ENCODE data around the gene RAD18. TPM values are rescaled to one million over a fixed set of nuclear protein-coding genes. Genes with fewer than 3 reads are reported as not detected.

RAD18 gene
- total RNA-seq, 3 donors from 2014 or later (not counting 1 experiment from before 2014, with no cell fraction given), result 19.8 to 23.3 (median 22.5) TPM

DNA sequence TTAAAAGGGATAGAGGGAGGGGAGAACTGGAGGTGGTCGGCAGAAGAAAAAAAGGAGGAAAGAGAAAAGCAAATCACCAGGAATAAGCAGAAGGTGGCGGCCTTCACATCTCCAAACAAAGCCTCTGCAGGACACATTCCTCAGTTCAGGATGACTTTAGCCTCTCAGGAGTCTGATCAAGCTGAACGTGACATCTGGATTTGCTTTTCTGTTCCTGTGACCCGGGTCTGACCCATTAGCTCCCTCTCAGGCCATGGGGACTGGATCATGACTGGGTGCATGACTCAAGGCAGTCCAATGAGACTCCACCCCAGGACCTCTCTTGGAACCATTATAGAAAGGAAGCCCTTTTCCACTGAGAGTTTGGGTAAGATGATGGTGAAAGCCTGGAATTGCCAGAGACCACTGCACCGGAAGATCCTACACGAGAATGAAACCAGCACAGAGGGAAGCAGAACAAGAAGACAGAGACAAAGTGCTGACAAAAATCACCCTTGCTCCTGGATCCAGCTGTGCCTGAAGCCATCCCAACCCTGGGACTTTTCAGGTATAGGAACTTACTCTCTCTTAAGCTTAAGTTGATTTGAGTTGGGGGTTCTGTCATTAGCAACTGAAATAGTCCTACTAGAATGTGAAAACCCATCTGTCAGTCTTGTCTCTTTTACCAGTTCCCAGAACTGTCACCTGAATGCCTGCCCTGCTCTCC lies 45.4 kb upstream of the RAD18 start:
- Mint-ChIP-seq H3K36me3 (no peaks in the 10 kb centered on the region), H3K4me1 (no peaks in the 10 kb centered on the region), H3K27me3 (ENCODE audit: low read depth in 2 of 2) (no peaks in the 10 kb centered on the region), H3K9me3 (no peaks in the 10 kb centered on the region), H3K27ac (no peak overlapping the region), H3K4me3 (no peak overlapping the region)
- ATAC-seq (no peak), DNase-seq (no peak)
- Histone ChIP-seq H3K36me3 (ENCODE audit: control insufficient read depth, insufficient read depth, low read length) (no peaks in the 10 kb centered on the region), H3K27me3 (ENCODE audit: control insufficient read depth, insufficient read depth, low read length) (no peaks in the 10 kb centered on the region), H3K4me1 (ENCODE audit: control insufficient read depth, insufficient read depth, low read length) (no peaks in the 10 kb centered on the region), H3K9me3 (ENCODE audit: control insufficient read depth, insufficient read depth, low read length) (no peaks in the 10 kb centered on the region), H3K27ac (ENCODE audit: low read length) (no peak overlapping the region), H3K4me3 (ENCODE audit: low read length) (no peak overlapping the region)
- intact Hi-C loops (cut with micrococcal nuclease), result no loop called here
- TF ChIP-seq, protein P1, sequence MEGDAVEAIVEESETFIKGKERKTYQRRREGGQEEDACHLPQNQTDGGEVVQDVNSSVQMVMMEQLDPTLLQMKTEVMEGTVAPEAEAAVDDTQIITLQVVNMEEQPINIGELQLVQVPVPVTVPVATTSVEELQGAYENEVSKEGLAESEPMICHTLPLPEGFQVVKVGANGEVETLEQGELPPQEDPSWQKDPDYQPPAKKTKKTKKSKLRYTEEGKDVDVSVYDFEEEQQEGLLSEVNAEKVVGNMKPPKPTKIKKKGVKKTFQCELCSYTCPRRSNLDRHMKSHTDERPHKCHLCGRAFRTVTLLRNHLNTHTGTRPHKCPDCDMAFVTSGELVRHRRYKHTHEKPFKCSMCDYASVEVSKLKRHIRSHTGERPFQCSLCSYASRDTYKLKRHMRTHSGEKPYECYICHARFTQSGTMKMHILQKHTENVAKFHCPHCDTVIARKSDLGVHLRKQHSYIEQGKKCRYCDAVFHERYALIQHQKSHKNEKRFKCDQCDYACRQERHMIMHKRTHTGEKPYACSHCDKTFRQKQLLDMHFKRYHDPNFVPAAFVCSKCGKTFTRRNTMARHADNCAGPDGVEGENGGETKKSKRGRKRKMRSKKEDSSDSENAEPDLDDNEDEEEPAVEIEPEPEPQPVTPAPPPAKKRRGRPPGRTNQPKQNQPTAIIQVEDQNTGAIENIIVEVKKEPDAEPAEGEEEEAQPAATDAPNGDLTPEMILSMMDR (IDR thresholded peaks at IDR 0.05), result no peak
- 87% methylated on average over 6 of the region's 6 CpGs for WGBS (ENCODE audit: insufficient coverage)

DNA sequence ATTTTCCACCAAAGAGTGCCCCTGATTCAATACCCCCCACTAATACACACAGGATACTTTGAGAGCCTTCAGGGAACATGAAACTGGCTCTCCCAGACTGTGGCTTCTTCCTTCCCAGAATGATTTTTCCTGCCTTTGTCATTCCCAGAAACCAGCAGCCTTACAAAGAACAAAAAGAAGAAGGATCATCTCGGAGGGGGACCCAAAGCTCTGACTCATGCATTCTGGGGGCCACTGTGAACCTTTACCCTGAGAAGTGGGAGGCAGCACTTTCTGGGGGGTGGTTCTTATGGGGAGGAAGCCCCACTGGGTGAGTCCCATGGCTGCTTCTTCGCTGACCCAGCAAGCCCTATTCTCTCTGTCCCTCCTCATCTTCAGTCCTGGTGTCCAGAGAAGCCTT lies 44.7 kb upstream of the RAD18 start:
- no peak overlapping the region for H3K27ac ChIP-seq (ENCODE audit: low read length)
- Mint-ChIP-seq H3K27me3 (ENCODE audit: low read depth in 2 of 2) (no peaks in the 10 kb centered on the region), H3K9me3 (no peaks in the 10 kb centered on the region), H3K36me3 (no peaks in the 10 kb centered on the region), H3K4me3 (no peak overlapping the region), H3K27ac (no peak overlapping the region), H3K4me1 (no peaks in the 10 kb centered on the region)
- TF ChIP-seq, protein P1 (IDR thresholded peaks at IDR 0.05), result no peak
- H3K9me3 ChIP-seq (ENCODE audit: control insufficient read depth, insufficient read depth, low read length), result no peaks in the 10 kb centered on the region
- H3K27me3 ChIP-seq (ENCODE audit: control insufficient read depth, insufficient read depth, low read length), result no peaks in the 10 kb centered on the region
- ATAC-seq (no peak), DNase-seq (no peak)
- no peaks in the 10 kb centered on the region for H3K36me3 ChIP-seq (ENCODE audit: control insufficient read depth, insufficient read depth, low read length)
- intact Hi-C loops (cut with micrococcal nuclease), result no loop called here
- H3K4me1 ChIP-seq (ENCODE audit: control insufficient read depth, insufficient read depth, low read length), result no peaks in the 10 kb centered on the region
- 69% methylated on average over 2 of the region's 2 CpGs for WGBS (ENCODE audit: insufficient coverage)
- no peak overlapping the region for H3K4me3 ChIP-seq (ENCODE audit: low read length)

DNA sequence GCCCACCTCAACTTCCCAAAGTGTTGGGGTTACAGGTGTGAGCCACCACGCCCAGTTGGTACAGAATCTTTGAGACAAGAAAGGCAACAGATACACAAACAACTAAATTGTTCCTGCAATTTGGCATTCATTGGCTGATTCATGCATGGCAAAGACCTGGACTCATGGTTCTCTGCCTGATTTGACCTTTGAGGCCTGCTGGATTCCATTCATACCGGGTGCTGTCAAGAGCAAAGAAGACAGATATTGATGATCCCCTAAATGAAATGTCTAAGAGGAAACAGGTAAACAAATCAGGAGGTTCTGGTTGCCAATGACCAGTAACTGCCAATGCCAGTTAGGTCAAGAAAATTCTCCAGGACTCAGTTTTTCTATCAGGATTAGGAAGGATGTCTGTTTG lies 43.9 kb upstream of the RAD18 start:
- Histone ChIP-seq H3K27me3 (ENCODE audit: control insufficient read depth, insufficient read depth, low read length) (no peaks in the 10 kb centered on the region), H3K36me3 (ENCODE audit: control insufficient read depth, insufficient read depth, low read length) (no peaks in the 10 kb centered on the region), H3K9me3 (ENCODE audit: control insufficient read depth, insufficient read depth, low read length) (no peaks in the 10 kb centered on the region), H3K4me1 (ENCODE audit: control insufficient read depth, insufficient read depth, low read length) (no peaks in the 10 kb centered on the region), H3K27ac (ENCODE audit: low read length) (no peak overlapping the region), H3K4me3 (ENCODE audit: low read length) (no peak overlapping the region)
- no peaks in the 10 kb centered on the region for H3K27me3 Mint-ChIP-seq (ENCODE audit: low read depth in 2 of 2)
- no peak for ATAC-seq
- TF ChIP-seq, protein P1 (IDR thresholded peaks at IDR 0.05), result no peak
- H3K36me3 Mint-ChIP-seq, result no peaks in the 10 kb centered on the region
- H3K4me1 Mint-ChIP-seq, result no peaks in the 10 kb centered on the region
- no peaks in the 10 kb centered on the region for H3K9me3 Mint-ChIP-seq
- H3K4me3 Mint-ChIP-seq, result no peak overlapping the region
- no peak for DNase-seq
- intact Hi-C loops (cut with micrococcal nuclease), result no loop called here
- no peak overlapping the region for H3K27ac Mint-ChIP-seq
- WGBS (ENCODE audit: insufficient coverage), result 86% methylated on average over 2 of the region's 2 CpGs

DNA sequence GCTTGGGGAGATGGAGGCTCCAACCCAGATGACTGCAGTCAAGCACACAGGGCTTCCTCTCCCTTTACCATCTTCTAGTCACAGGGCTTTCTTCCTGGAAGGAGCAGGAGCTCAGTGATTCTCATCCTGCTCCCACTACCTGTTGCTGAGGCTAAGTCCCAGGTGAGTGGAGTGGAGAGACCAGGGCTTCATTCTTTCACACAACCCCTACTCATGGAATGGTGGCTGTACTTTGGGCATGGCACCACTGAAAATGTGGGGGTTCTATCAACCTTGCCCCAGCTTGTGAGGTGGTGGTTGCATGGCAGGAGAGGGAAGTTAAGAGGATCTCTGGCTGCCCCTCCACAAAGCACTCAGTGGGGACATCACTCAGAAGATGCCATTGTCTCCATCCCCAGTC lies 36.8 kb upstream of the RAD18 start:
- Mint-ChIP-seq H3K27ac (no peak overlapping the region), H3K4me1 (no peaks in the 10 kb centered on the region), H3K27me3 (ENCODE audit: low read depth in 2 of 2) (no peaks in the 10 kb centered on the region), H3K36me3 (no peaks in the 10 kb centered on the region), H3K9me3 (no peaks in the 10 kb centered on the region), H3K4me3 (no peak overlapping the region)
- H3K27me3 ChIP-seq (ENCODE audit: control insufficient read depth, insufficient read depth, low read length), result no peaks in the 10 kb centered on the region
- H3K4me1 ChIP-seq (ENCODE audit: control insufficient read depth, insufficient read depth, low read length), result no peaks in the 10 kb centered on the region
- ATAC-seq (no peak), DNase-seq (no peak)
- no peaks in the 10 kb centered on the region for H3K36me3 ChIP-seq (ENCODE audit: control insufficient read depth, insufficient read depth, low read length)
- intact Hi-C loops (cut with micrococcal nuclease), result no loop called here
- H3K9me3 ChIP-seq (ENCODE audit: control insufficient read depth, insufficient read depth, low read length), result no peaks in the 10 kb centered on the region
- no peak overlapping the region for H3K27ac ChIP-seq (ENCODE audit: low read length)
- no peak overlapping the region for H3K4me3 ChIP-seq (ENCODE audit: low read length)
- TF ChIP-seq, protein P1 (IDR thresholded peaks at IDR 0.05), result no peak

Measured in natural killer cell (primary cell).